ENCODE data around the gene DUSP7.

DUSP7 gene

GRCh38 chr3:52067526-52067925 is 11.2 kb upstream of the DUSP7 start:
- DNase-seq (ENCODE audit: low read depth) = no peak

GRCh38 chr3:52067046-52067445 is 10.7 kb upstream of the DUSP7 start:
- no peak for DNase-seq (ENCODE audit: low read depth)

- no peak for DNase-seq (ENCODE audit: low read depth)
These were observed 8.9 kb upstream of the DUSP7 start for GRCh38 chr3:52065264-52065756.

DNA sequence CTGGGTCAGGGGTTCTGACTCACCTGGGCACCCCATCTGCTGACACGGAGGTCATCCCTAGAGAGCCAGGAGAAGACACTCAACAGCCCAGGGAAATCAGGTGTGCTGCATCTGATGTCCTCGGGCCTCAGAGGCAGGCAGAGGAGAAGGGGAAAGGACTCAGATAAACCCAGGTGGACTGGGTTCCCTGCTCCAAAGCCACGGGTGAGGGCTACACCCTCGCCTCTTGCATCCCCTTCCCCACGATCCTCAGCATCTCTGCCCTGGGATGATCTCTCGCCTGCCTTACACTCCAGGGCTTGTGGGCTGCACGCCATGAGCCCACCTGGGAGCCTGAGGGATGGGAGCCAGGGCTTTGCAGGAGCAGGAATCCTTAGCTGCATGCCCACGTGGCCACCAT is 8.2 kb upstream of the DUSP7 start:
- DNase-seq (ENCODE audit: low read depth) = no peak

DNA sequence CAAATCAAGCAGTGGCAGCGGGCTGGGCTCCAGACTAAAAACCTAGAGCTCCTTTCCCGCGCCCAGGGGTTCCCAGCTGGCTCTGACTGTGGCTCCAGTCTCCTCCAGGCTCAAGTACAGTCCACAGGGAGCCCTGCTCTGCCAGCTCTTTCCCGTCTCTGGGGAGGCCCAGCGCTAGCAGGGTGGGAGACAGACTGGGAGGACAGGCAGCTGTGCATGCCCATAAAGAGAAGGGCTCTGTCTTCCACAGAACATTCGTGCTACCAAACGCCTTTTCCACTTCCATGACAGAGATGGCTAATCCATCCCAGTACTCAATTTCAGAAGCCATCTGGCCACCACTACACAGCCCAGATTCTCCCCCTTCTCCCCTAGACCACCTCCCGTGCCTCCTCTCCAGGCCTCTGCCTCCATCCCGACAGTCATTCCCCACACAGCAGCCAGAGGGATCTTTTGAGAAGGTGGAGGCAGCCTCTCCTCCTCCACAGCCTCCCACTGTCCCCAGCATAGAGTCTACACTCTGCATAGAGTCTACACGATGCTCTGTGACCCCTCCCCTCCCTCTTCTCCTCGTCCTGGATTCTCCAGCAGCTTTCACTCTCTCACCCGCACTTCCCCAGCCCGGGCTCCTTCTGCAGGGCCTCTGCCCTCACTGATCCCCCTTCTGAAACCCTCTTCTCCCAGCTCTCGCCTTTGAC is 6.8 kb upstream of the DUSP7 start:
- no peak for DNase-seq (ENCODE audit: low read depth)

DNA sequence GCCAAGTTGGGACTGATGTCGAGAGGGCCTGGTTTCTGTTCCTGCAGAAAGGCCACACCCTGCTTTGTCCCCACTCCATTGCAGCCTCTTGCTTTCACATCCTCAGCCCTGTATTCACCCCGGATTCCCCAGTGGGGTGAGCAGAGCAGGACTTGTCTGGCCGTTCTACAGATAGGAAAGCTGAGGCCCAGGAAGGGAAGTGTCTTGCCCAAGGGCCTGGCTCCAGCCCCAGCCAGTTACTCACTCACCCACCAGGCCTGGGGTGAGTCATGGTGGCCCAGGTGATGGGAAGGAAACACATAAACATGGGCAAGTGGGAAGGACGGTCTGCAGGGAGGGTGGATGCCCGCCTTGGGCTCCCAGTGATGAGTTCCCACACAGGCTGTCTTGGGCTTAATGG is 6.1 kb upstream of the DUSP7 start:
- DNase-seq (ENCODE audit: low read depth) = peak; percentile 67

- DNase-seq (ENCODE audit: low read depth) = no peak
These were observed 4.9 kb upstream of the DUSP7 start for GRCh38 chr3:52061121-52061910.

GRCh38 chr3:52059781-52060180 is 3.4 kb upstream of the DUSP7 start:
- no peak for DNase-seq (ENCODE audit: low read depth)

GRCh38 chr3:52057812-52058495 is 1.6 kb upstream of the DUSP7 start:
- DNase-seq (ENCODE audit: low read depth) = no peak

- peak; percentile 97 for DNase-seq (ENCODE audit: low read depth)
These were observed 819 bp upstream of the DUSP7 start for GRCh38 chr3:52056968-52057811.

GRCh38 chr3:52055537-52056351 is 627 bp downstream of the DUSP7 start:
- no peak for DNase-seq (ENCODE audit: low read depth)

GRCh38 chr3:52054661-52055511 is 1.5 kb downstream of the DUSP7 start:
- DNase-seq (ENCODE audit: low read depth) = no peak

GRCh38 chr3:52053307-52054304 is 2.8 kb downstream of the DUSP7 start:
- no peak for DNase-seq (ENCODE audit: low read depth)

- peak; percentile 48 for DNase-seq (ENCODE audit: low read depth)
These were observed 3.5 kb downstream of the DUSP7 start for GRCh38 chr3:52052831-52053306.

DNA sequence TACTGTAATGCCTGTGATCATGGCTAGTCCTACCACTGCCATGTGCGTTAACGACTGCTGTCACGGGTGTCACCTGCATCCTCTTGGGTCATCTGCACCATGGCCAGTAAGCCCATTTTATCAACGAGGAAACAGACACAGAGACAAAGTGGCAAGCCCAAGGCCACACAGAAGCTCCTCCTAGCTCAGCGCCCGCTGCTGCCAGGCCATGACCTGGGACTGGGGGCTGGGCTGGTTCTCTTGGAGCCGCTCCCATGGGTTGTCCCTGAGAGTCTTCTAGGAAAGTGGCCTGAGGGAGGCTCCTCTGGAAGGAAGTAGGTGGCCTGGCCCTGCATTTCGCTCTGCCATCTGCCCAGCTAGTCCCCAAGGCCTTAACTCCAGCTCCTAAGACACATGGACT is 4.9 kb downstream of the DUSP7 start:
- DNase-seq (ENCODE audit: low read depth) = no peak

GRCh38 chr3:52050571-52050970 is 5.8 kb downstream of the DUSP7 start:
- no peak for DNase-seq (ENCODE audit: low read depth)

GRCh38 chr3:52049503-52049902 is 6.9 kb downstream of the DUSP7 start:
- DNase-seq (ENCODE audit: low read depth) = no peak

DNA sequence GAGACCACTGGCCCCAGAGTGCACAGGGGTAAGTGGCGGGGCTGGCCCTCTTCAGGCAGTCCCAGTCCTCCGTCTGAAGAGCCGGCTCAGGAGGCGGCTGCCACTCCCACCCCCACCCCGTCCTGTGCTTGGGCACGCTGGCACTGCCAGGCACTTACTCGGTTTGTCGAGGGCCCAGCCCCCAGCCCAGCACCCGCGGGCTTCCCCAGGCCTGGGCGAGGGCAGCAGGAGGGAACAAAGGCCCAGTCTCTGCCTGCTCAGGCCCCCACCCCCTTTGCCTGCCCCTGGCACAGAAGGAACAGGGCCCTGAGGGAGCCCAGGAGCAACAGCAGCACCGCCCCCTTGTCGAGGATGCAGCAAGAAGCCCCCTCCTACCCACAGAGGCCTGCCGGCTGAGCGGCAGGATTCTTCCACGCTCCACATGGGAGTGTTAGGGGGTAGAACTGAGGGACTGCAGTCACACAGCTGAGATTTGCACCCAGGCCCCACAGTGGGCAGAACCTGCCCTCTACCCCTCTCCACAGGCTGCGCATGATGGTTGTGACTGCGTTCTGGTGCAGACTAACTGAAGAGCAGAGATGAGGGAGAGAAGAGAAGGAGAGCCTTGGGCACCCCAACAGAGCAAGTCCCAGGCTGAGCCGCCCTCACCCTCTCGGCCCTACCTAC is 8.9 kb downstream of the DUSP7 start:
- no peak for DNase-seq (ENCODE audit: low read depth)
